Measurements from ENCODE around the gene SCRN1. TPM values are rescaled to one million over a fixed set of nuclear protein-coding genes. Genes with fewer than 3 reads are reported as not detected.

The SCRN1 gene
- total and polyA plus RNA-seq, 2 of the 4 experiments (the other 2 are of a cell fraction) = 57.1 to 124 TPM

GRCh38 chr7:29882481-29882880 lies 107.1 kb downstream of the SCRN1 start:
- no peak overlapping the region for H2AK9ac ChIP-seq (replicated peaks; ENCODE audit: low read depth, low read length, poor library complexity)
- no CpG with 5 or more reads among the region's 1 CpG for WGBS, 2 experiments (ENCODE audit: extremely low coverage in 2 of 2, insufficient read length in 1 of 2)
- H3K4me2 ChIP-seq (ENCODE audit: low read depth, low read length) = no peak overlapping the region
- no peak overlapping the region for H2BK120ac ChIP-seq (ENCODE audit: low read depth, low read length)
- H3K56ac ChIP-seq (ENCODE audit: extremely low read depth, insufficient read depth, low read length) = no peak overlapping the region
- no peak overlapping the region for H2BK5ac ChIP-seq (ENCODE audit: low read depth, low read length, poor library complexity, severe bottlenecking)
- in situ Hi-C loops (cut with MboI; ENCODE audit: low sequenced_read_pairs) = no loop called here
- H3K27ac ChIP-seq (ENCODE audit: insufficient read depth, low read length) = no peak overlapping the region
- H3K36me3 ChIP-seq (ENCODE audit: control insufficient read depth, insufficient read depth, low read length) = no peaks in the 10 kb centered on the region
- no TSS peak for BruUV-seq (replicated peaks)
- H4K20me1 ChIP-seq (ENCODE audit: insufficient read depth, low read length) = no peaks in the 10 kb centered on the region
- H3K23ac ChIP-seq (ENCODE audit: low read depth, low read length) = no peak overlapping the region
- no peaks in the 10 kb centered on the region for H3K9me1 ChIP-seq (ENCODE audit: insufficient read depth, low read length)
- H3K9ac ChIP-seq (ENCODE audit: low read depth, low read length) = no peak overlapping the region
- no peak overlapping the region for H4K91ac ChIP-seq (ENCODE audit: insufficient read depth, low read depth, low read length)
- H4K5ac ChIP-seq (ENCODE audit: low read depth, low read length) = no peak overlapping the region
- POLR2A ChIA-PET (ENCODE audit: unreplicated experiment) = no interaction called here
- ATAC-seq (ENCODE audit: low read depth) (no peak), DNase-seq (no peak)
- intact Hi-C loops (cut with micrococcal nuclease) = no loop called here
- no peak overlapping the region for H2AK5ac ChIP-seq (ENCODE audit: low read depth, low read length)
- no peak overlapping the region for H3K4ac ChIP-seq (ENCODE audit: low read depth, low read length)
- no peak overlapping the region for H2BK15ac ChIP-seq (ENCODE audit: low read depth, low read length)
- CTCF ChIA-PET = no interaction called here
- H3K18ac ChIP-seq (ENCODE audit: low read depth, low read length) = no peak overlapping the region
- dilution Hi-C loops (cut with HindIII; ENCODE audit: low sequenced_read_pairs, unreplicated experiment) = no loop called here
- H2AFZ ChIP-seq (replicated peaks; ENCODE audit: low read length, poor library complexity) = no peak overlapping the region
- H2BK20ac ChIP-seq (ENCODE audit: low read depth, low read length) = no peak overlapping the region
- H3K9me3 ChIP-seq (ENCODE audit: control insufficient read depth, insufficient read depth, low read length) = no peaks in the 10 kb centered on the region
- H3K14ac ChIP-seq (replicated peaks; ENCODE audit: low read depth, low read length) = no peak overlapping the region
- H3K4me3 ChIP-seq (ENCODE audit: insufficient read depth, low read depth, low read length) = no peak overlapping the region
- TF ChIP-seq MAFK (IDR thresholded peaks at IDR 0.05; ENCODE audit: low read depth, low read length) (no peak), CEBPB (IDR thresholded peaks at IDR 0.05; ENCODE audit: low read depth, low read length) (no peak), RCOR1 (IDR thresholded peaks at IDR 0.05; ENCODE audit: insufficient replicate concordance, low read length) (no peak), CTCF (conservative IDR thresholded peaks at IDR 0.05; ENCODE audit: low read depth, low read length) (no peak), SMC3 (IDR thresholded peaks at IDR 0.05; ENCODE audit: low read depth, low read length) (no peak)
- no peak overlapping the region for H4K8ac ChIP-seq (ENCODE audit: low read depth in 2 of 2, low read length in 2 of 2)
- no peaks in the 10 kb centered on the region for H3K79me1 ChIP-seq (ENCODE audit: low read depth in 1 of 2, low read length in 2 of 2)
- H3K4me1 ChIP-seq (ENCODE audit: control insufficient read depth, insufficient read depth, low read length) = no peaks in the 10 kb centered on the region
- H3K27me3 ChIP-seq (ENCODE audit: control insufficient read depth, insufficient read depth, low read length) = peaks cover 27% of the 10 kb centered on the region

All from IMR-90 (cell line).